Activated CD4-positive, alpha-beta T cell treated with anti-CD3 and anti-CD28 coated beads, Interleukin-2, amount 50 U/mL, for 1 hour (primary cell): Measurements from ENCODE around the gene GPR137B.

Experiments
- DNase-seq: peaks from one replicate; pipeline ENCODE4 v3.0.0-alpha.2; 2020

Gene GPR137B

DNA sequence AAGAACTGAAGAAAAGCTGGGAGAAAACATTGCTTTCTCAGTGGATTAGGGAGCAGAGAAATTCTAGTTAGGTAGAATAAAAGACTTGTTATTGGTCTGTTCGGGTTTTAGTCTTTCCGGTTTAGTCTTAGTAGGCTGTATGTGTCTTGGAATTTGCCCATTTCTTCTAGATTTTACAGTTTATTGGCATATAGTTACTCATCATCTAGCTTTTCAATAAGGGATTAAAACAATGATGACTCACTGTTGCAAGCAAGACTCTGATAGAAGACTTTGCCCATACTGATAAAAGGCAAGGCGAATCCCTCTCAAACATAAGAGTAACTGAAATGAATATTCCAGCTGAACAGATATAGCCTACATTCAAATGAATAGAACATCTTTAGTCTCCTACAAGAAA is 62.3 kb downstream of the GPR137B start:
- no peak for DNase-seq

DNA sequence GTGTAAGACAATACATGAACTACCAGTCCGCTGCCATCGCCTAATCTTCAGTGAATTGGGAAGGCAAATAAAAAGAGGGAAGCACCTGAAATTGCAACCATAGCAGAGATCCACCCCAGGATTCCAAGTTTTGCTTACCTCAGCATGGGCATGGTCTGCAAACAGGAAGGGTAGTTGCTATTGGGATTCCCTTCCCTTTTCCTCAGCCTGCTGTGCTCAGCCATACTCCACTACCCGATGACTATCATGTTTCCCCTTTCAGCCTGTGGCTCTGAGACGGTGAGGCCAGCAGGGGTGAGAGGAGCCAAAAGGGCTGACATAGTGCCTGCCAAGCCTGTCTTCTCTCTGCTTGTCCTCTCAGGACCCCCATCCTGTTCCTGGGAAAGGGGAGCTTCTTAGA is 64.2 kb downstream of the GPR137B start:
- no peak for DNase-seq

DNA sequence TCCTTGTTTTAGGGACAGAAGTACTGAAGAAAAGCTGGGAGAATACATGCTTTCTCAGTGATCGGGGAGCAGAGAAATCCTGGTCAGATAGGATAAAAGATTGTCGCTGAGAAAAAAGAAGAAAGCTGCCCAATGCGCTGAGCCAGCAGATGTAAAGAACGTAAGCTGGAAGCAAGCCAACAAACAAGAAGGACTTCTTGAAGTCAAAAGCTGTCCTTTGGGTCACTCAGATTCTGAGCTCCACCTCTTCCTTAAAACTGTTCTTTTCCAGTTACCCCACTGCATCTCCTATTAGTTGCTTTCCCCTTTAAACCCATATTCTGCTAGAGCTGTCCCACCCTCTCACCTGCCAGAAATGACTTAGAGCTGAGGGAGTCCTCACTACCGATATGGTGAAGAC is 64.8 kb downstream of the GPR137B start:
- DNase-seq: no peak

- DNase-seq: no peak
Measured at GRCh38 chr1:236207569-236207968, 65.2 kb downstream of the GPR137B start.

GRCh38 chr1:236209185-236209584 is 66.8 kb downstream of the GPR137B start:
- no peak for DNase-seq

DNA sequence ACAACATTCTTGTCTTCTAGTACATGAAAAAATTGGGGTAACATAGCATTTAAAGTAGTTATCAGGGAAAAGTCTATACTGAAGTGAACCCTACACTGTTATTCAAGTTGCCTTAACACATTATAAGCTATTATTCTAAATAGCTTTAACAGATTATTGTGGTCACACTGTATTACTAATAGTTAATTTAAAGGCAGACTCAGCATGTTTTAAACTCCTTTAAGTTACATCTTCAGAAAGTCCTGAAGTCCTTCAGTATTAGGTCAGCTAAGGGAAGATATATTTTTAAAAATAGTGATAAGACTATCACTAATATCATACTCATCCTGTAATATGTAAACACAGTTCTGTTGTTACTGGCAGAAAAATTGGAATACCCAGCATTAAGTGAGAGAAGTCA is 67.4 kb downstream of the GPR137B start:
- DNase-seq: no peak

GRCh38 chr1:236211815-236212214 is 69.5 kb downstream of the GPR137B start:
- DNase-seq: no peak

DNA sequence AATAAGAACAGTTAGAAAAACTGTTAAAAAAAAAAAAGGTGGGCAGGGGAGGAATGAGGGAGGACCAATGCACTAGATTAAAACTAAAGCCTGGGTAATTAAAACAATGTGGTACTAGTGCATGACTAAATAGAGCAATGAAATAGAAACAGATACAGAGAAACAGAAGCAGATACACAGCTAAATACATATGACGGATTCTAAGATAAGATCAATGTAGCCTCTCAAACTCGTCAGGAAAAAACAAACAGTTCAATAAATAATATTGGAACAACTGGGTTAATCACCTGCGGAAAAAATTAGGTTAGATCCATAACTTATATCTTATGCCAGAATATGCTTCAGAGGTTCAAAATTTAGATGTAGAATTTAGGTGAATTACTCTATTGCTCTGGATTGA is 71.2 kb downstream of the GPR137B start:
- no peak for DNase-seq

GRCh38 chr1:236214761-236215160 is 72.4 kb downstream of the GPR137B start:
- DNase-seq: no peak

DNA sequence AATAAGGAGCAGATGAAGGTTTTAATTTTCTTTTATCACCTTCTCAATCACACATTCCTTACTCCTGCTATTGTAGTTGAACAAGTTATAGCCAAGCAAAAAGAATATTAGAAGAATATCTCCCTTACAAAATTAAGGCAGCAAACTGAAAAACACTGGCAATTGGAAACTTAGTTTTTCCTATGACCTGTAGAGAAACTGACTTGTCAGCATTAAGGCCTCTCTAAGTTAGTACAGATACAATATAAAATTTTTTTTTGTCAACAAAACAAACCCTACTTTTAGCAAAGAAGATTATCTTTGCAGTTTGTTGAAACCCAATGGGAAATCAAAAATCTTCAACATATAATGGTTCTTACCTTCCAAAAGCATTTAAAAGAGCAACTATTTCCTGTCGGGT is 78.1 kb downstream of the GPR137B start:
- DNase-seq: no peak

DNA sequence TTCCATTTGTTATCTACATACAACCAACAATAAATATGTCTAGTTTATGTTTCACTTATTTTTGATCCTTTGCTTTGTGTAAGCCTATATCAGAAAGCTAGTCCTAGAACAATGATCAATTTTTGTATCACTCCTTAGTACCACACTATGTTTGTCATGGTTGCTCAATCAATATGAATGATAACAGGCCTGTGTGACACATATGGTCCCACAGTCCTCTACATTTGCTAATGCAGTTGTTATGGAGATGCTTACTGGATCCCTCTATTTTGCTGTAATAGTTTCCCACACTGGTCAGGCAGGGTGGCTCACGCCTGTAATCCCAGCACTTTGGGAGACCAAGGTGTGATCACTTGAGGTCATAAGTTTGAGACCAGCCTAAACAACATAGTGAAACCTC is 80.3 kb downstream of the GPR137B start:
- no peak for DNase-seq

DNA sequence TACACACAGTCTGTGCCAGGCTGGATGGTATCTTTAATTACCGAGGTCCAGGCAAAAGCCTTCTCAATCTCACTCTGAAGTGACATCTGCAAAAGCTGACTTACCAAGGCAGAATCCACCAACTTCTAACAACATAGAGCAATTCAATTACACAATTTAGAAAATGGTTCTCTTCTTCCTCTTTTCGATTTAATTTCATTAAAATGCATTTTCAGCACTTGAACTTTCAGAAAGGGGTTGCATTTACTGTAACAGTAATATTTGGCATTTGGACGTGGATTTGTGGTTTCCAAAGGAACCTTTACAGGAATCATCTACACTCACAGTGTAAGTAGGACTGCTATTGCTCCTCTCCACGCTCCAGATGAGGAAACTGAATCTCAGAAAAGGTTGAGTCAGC is 86.1 kb downstream of the GPR137B start:
- DNase-seq: no peak

GRCh38 chr1:236235116-236235515 is 92.8 kb downstream of the GPR137B start:
- DNase-seq: no peak

DNA sequence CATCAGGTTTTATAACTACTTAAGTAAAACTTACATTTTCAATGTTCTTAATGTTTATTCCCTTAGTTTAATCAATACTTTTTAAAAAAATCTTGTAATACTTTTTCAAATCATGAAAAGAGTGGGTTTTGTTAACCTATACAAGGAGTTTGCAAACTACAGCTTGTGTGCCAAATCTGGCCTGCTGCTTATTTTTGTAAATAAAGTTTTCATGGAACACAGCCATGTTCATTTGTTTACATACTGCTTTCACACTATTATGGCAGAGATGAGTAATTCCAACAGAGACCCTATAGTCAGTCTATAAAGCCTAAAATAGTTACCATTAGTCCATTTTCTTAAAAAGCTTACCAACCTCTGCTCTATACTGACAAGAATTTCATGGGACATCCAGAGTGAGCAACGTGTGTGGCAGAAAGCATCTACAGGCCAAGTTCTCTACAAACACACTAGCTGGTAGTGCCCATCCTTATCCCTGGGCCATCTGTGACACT is 96.8 kb downstream of the GPR137B start:
- DNase-seq: no peak

GRCh38 chr1:236240675-236241074 is 98.3 kb downstream of the GPR137B start:
- no peak for DNase-seq

- no peak for DNase-seq
Measured at GRCh38 chr1:236242568-236242967, 100.2 kb downstream of the GPR137B start.

GRCh38 chr1:236247286-236247685 is 104.9 kb downstream of the GPR137B start:
- no peak for DNase-seq

DNA sequence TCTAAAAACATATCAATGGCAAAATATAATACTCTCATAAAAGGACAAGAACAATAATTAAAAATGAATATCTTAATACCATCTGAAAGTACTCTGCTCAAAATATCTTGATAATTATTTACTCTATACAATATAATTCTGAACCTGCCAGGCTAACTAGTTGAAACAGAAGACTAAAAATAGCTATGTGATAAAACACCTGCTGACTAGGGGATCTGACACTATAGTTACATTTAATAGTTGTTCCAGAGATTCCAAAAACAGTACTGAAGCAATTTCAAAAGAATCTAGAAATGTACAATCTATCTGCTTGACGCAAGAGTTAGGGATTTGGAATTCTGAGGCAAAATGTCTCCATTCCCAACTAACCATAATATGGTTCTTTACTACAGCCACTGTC is 109.2 kb downstream of the GPR137B start:
- no peak for DNase-seq

DNA sequence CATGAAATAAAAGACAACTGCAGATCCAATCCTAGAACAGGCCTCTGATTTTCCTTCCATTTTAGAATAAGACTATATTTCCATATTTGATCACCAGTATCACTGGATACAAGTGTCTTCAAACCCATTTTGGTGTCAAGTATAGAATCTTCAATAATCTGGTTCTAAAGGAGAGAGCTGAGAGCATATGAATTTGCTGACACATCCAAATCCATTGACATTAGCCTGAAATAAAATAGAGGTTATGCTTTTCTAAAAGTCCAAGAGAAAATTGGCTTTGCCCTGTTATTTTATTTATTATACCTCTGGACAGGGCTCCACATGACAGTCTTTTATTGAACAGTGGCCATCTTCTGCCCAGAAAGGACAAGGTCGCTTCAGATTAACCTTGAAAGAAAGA is 110.8 kb downstream of the GPR137B start:
- no peak for DNase-seq

DNA sequence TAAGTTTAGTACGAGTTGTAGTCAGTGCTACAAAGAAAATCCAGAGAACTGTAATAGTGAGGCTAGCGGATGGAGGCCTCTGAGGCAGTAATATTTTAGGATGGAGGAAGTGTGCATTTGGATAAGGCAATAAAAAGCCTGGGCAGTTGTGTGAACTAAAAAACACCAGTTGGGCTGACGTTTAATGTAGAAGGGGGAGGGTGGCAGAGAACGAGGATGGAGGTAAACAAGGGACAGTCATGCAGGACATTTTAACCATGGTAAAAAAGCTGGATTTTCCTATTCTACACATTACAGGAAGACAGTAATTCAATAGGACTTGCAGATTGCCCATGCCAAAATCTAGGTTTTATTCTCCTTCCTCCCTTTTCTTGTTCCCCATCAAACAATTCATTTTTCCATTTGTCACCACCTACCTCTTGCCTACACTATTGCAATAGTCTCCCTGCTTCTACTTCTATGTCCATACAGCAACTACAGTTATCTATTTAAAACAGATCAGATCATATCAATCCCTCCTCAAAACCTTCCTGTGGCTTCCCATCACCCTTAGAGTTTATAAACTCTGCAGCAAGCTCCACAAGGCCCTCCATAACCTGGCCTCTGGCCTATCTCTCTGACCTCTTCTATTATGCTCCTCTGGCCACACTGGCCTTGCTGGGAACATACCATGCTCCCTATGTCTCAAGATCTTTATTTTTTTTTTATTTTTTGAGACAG is 111.7 kb downstream of the GPR137B start:
- no peak for DNase-seq

- DNase-seq: no peak
Measured at GRCh38 chr1:236257216-236257615, 114.9 kb downstream of the GPR137B start.

- DNase-seq: no peak
Measured at GRCh38 chr1:236258114-236258622, 115.8 kb downstream of the GPR137B start.
